ENCODE measurements around the gene OR6B1.

Gene OR6B1

DNA sequence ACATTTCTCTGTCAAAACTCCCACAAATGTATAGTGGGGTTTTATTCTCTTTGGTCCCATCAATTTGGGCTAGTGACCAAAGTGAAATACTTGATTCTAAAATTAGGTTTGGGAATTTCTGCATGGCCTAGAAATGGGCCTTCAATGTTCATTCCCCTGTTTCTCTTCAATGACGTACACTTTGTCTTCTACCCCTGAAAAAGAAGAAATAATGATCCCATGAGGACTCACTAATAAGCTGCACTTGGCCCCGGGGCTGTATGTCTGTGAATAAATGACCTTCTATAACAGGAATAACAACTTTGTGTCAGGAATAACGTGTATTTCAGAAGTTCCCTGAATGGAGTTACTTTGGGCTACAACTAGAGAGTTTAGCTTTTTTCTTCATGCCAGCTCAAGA is 20.2 kb downstream of the OR6B1 start:
- DNase-seq (ENCODE audit: extremely low spot score) = no peak
- TF ChIP-seq TARDBP (IDR thresholded peaks at IDR 0.05) = no peak
- no peak for TF ChIP-seq L3MBTL2 (conservative IDR thresholded peaks at IDR 0.05)
- no peak for TF ChIP-seq ELF4 (IDR thresholded peaks at IDR 0.05)
- POLR2A ChIA-PET = interaction anchor here (0.6 kb wide), 1 partner anchor 12 kb away, joined by 4 read pairs; no protein-coding TSS in a partner anchor
- CTCF ChIA-PET = interaction anchor here (0.6 kb wide), 2 partner anchors 82 to 425 kb away, joined by 4 to 6 read pairs; no protein-coding TSS in a partner anchor

DNA sequence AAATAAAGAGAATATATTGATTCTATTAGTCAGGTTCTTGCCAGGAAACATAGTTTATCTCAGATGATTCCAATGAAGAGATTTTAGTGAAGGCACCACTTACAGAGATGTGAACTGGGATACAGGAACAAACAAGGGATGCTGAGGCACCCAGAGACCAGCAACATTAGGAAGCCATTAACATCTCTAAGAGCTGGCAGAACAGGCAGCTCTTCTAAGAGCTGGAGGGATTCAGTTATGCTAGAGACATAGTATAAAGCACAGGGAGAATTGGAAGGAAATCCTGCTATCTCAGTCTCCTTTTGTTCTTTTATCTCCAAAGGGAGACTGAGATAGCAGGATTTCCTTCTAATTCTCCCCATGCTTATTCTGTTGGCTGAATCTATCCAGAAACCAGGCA is 22.0 kb downstream of the OR6B1 start:
- TF ChIP-seq LEF1 (IDR thresholded peaks at IDR 0.05; ENCODE audit: borderline replicate concordance) (no peak), SP1 (IDR thresholded peaks at IDR 0.05) (no peak), TARDBP (IDR thresholded peaks at IDR 0.05) (no peak), SUZ12 (IDR thresholded peaks at IDR 0.05) (no peak), HDGF (IDR thresholded peaks at IDR 0.05; ENCODE audit: borderline replicate concordance) (no peak), FOXK2 (IDR thresholded peaks at IDR 0.05) (no peak), CTBP1 (IDR thresholded peaks at IDR 0.05; ENCODE audit: borderline replicate concordance) (no peak), ARNT (IDR thresholded peaks at IDR 0.05) (no peak), BHLHE40 (IDR thresholded peaks at IDR 0.05; ENCODE audit: borderline replicate concordance) (no peak), FOXM1 (IDR thresholded peaks at IDR 0.05; ENCODE audit: borderline replicate concordance) (no peak), ZNF384 (IDR thresholded peaks at IDR 0.05) (no peak), NFRKB (IDR thresholded peaks at IDR 0.05) (no peak), L3MBTL2 (conservative IDR thresholded peaks at IDR 0.05) (no peak), ELF4 (IDR thresholded peaks at IDR 0.05) (no peak), FOXA1 (IDR thresholded peaks at IDR 0.05) (no peak)
- TF ChIP-seq, protein P1, sequence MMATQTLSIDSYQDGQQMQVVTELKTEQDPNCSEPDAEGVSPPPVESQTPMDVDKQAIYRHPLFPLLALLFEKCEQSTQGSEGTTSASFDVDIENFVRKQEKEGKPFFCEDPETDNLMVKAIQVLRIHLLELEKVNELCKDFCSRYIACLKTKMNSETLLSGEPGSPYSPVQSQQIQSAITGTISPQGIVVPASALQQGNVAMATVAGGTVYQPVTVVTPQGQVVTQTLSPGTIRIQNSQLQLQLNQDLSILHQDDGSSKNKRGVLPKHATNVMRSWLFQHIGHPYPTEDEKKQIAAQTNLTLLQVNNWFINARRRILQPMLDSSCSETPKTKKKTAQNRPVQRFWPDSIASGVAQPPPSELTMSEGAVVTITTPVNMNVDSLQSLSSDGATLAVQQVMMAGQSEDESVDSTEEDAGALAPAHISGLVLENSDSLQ (IDR thresholded peaks at IDR 0.05) = no peak
- POLR2A ChIA-PET = no interaction called here
- CTCF ChIA-PET = no interaction called here
- no peak for DNase-seq (ENCODE audit: extremely low spot score)

DNA sequence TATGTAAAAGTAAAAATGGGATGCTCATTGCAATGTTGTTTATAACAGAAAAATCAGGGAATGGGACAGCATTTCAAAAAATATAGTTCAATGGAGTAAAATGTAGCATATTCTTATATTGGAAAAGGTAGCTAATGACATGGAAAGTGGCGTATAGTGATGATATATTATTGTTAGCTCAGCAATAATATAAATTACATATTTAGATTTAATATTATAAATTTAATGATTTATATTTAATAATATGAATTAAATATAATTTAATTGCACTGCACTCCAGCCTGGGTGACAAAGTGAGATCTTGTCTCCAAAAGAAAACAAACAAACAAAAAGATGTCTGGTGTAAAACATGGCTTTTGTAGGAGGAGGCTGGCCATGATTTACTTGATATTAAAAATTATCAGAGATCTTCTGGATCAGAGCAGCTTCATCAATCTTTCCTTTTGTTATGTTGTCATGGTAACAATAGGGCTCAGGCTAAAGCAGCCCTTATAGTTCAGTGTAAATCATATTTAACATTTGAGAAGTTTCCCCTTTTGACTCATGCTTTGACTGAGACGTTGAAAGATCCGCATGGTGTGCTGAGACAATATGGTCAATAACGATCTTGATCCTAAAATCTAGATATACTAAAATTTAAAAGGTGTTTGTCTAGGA is 23.2 kb downstream of the OR6B1 start:
- ChIA-PET POLR2A (no interaction called here), CTCF (no interaction called here)
- no peak for DNase-seq (ENCODE audit: extremely low spot score)
- TF ChIP-seq LEF1 (IDR thresholded peaks at IDR 0.05; ENCODE audit: borderline replicate concordance) = no peak

DNA sequence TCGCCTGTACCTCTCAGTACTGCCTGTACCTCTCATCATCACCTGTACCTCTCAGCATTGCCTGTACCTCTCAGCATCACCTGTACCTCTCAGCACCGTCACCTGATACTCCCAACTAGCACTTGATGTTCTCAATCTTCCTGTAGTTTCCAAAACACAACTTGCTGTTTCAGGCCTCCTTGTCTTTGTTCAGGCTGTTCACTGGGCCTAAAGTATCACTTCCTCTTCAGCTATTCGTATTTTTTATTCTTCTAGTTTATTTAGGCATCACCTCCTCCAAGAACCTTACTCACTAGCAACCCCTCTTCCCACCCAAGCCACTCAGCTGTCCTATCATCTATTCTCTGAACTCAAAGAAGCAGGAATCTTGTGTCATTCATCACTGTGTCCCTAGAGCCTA is 24.1 kb downstream of the OR6B1 start:
- ChIA-PET POLR2A (no interaction called here), CTCF (no interaction called here)
- DNase-seq (ENCODE audit: extremely low spot score) = no peak
- no peak for TF ChIP-seq FOXK2 (IDR thresholded peaks at IDR 0.05)

DNA sequence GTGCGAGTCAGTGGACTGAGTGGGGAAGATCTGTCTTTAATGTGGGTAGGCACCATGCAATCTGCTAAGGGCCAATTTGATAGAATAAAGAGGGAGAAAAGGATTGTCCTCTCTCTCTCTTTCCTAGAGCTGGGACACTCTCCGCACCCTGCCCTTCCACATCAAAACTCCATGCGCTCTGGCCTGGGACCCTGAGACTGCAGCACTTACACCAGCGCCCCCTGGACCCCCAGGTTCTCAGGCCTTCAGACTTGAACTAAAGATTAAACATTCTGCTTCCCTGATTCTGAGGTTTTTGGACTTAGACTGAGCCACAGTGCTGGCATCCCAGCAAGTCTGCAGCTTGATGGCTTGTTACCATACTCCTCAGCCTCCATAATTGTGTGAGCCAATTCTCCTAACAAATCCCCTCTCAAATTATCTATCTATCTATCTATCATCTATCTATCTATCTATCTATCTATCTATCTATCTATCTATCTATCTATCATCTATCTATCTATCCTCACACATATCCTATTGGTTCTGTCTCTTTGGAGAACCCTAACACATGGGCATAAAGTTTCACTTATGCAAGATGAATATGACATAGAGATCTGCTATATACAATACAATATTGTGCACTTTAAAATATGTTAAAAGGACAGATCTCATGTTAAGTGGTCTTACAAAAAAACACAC is 26.2 kb downstream of the OR6B1 start:
- TF ChIP-seq, protein P1 (IDR thresholded peaks at IDR 0.05) = no peak
- no peak for TF ChIP-seq CTBP1 (IDR thresholded peaks at IDR 0.05; ENCODE audit: borderline replicate concordance)
- TF ChIP-seq NFRKB (IDR thresholded peaks at IDR 0.05) = no peak
- TF ChIP-seq FOXM1 (IDR thresholded peaks at IDR 0.05; ENCODE audit: borderline replicate concordance) = no peak
- TF ChIP-seq FOXA1 (IDR thresholded peaks at IDR 0.05) = no peak
- no peak for TF ChIP-seq HDGF (IDR thresholded peaks at IDR 0.05; ENCODE audit: borderline replicate concordance)
- TF ChIP-seq ZNF384 (IDR thresholded peaks at IDR 0.05) = no peak
- no peak for TF ChIP-seq SP1 (IDR thresholded peaks at IDR 0.05)
- no peak for TF ChIP-seq TARDBP (IDR thresholded peaks at IDR 0.05)
- TF ChIP-seq BHLHE40 (IDR thresholded peaks at IDR 0.05; ENCODE audit: borderline replicate concordance) = no peak
- no peak for TF ChIP-seq ARNT (IDR thresholded peaks at IDR 0.05)
- TF ChIP-seq LEF1 (IDR thresholded peaks at IDR 0.05; ENCODE audit: borderline replicate concordance) = no peak
- TF ChIP-seq ELF4 (IDR thresholded peaks at IDR 0.05) = no peak
- DNase-seq (ENCODE audit: extremely low spot score) = no peak
- POLR2A ChIA-PET = no interaction called here
- CTCF ChIA-PET = interaction anchor here (1.1 kb wide), 1 partner anchor 286 kb away, joined by 4 read pairs; no protein-coding TSS in a partner anchor

DNA sequence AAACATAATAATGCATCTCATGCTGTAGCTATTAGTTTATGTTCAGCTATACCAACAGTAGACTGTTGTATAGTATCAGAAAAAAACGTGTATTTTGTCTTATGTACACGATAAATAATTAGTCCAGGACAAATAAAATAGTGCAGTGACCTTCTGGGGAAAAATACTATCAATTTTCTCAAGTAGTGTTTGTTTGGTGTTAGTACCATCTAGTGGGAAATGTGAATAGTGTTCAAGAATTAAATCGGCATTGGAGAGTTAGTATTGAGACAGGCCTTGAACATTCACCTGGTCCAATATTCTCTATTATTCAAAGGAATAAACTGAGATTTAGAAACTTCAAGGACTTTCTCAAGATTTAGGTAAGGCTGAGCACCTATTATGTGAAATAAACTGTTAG is 26.9 kb downstream of the OR6B1 start:
- ChIA-PET POLR2A (no interaction called here), CTCF (interaction anchor here (1.1 kb wide), 1 partner anchor 287 kb away, joined by 4 read pairs; no protein-coding TSS in a partner anchor)
- TF ChIP-seq TARDBP (IDR thresholded peaks at IDR 0.05) = no peak
- no peak for TF ChIP-seq HDGF (IDR thresholded peaks at IDR 0.05; ENCODE audit: borderline replicate concordance)
- TF ChIP-seq L3MBTL2 (conservative IDR thresholded peaks at IDR 0.05) = no peak
- TF ChIP-seq BHLHE40 (IDR thresholded peaks at IDR 0.05; ENCODE audit: borderline replicate concordance) = no peak
- TF ChIP-seq FOXK2 (IDR thresholded peaks at IDR 0.05) = no peak
- no peak for TF ChIP-seq ZNF384 (IDR thresholded peaks at IDR 0.05)
- TF ChIP-seq SUZ12 (IDR thresholded peaks at IDR 0.05) = no peak
- no peak for TF ChIP-seq ELF4 (IDR thresholded peaks at IDR 0.05)
- no peak for TF ChIP-seq LEF1 (IDR thresholded peaks at IDR 0.05; ENCODE audit: borderline replicate concordance)
- TF ChIP-seq SP1 (IDR thresholded peaks at IDR 0.05) = no peak
- no peak for TF ChIP-seq FOXM1 (IDR thresholded peaks at IDR 0.05; ENCODE audit: borderline replicate concordance)
- TF ChIP-seq CTBP1 (IDR thresholded peaks at IDR 0.05; ENCODE audit: borderline replicate concordance) = no peak
- TF ChIP-seq NFRKB (IDR thresholded peaks at IDR 0.05) = no peak
- TF ChIP-seq, protein P1 (IDR thresholded peaks at IDR 0.05) = no peak
- no peak for DNase-seq (ENCODE audit: extremely low spot score)
